H1 (cell line): ENCODE data around the gene RGS6. TPM values are rescaled to one million over a fixed set of nuclear protein-coding genes. Genes with fewer than 3 reads are reported as not detected.

Source experiments
- POU5F1 ChIP-seq: IDR thresholded peaks from 2 replicates; pipeline ENCODE4 v1.6.1; 2011; ENCODE audit warnings: low read depth, mild to moderate bottlenecking, low read length, moderate library complexity
- TEAD4 ChIP-seq: IDR thresholded peaks from 2 replicates; pipeline ENCODE4 v1.6.1; 2012; ENCODE audit warnings: low read depth, low read length, inconsistent platforms, mixed read lengths
- polyA plus RNA-seq, 7 experiments: library from polyadenylated mRNA; depleted of rRNA in 3 of 7; stranded (reverse) in 5 of 7; unstranded in 2 of 7; fragments of >200 nt in 5 of 7; fragments of 200-250 nt in 2 of 7; gene quantifications; 1 replicate in 5 of 7; 2 replicates in 1 of 7; 4 replicates in 1 of 7; pipeline versions ENCODE4 v1.2.1 to v1.2.3, GENCODE V29; 2011 to 2013; ENCODE audit warnings: missing spikeins in 2 of 7, mixed read lengths in 2 of 7
- total RNA-seq: library from RNA; stranded (reverse); fragmentation: NEBNext Ultra II Directional; extraction: Animal tissue kit (Norgen Biotek cat#: 25700); gene quantifications from 2 replicates; pipeline ENCODE4 v1.2.1, GENCODE V29; 2021

RGS6 gene
- total and polyA plus RNA-seq, 2 of the 8 experiments (the other 6 are each of a cell fraction or from before 2014, with no cell fraction given) = 0.26 to 1.1 TPM

GRCh38 chr14:72060917-72061316 is 128.7 kb downstream of the RGS6 start (continued):
- no peak for TF ChIP-seq POU5F1
- TF ChIP-seq TEAD4 = no peak
